WTC11 (cell line): ENCODE data around the gene AK3. TPM values are rescaled to one million over a fixed set of nuclear protein-coding genes. Genes with fewer than 3 reads are reported as not detected.

Experiments
- ATAC-seq: fragments of 200-7000 bp; cut with Tn5 transposase; 2 replicates; pipeline ENCODE4 v1.10.0; 2021; ENCODE audit warnings: mild to moderate bottlenecking, moderate library complexity
- CTCF ChIA-PET: fragments of 300-600 bp; sonication (Branson Sonifier 250); formaldehyde crosslinking; loops from one replicate; lab custom pipeline; 2021; ENCODE audit warnings: antibody characterized with exemption; lab: Charles Lee
- POLR2A ChIA-PET: fragments of 350-600 bp; sonication (Branson Sonifier 250); formaldehyde crosslinking; loops from one replicate; lab custom pipeline; 2021; ENCODE audit warnings: antibody characterized with exemption; lab: Charles Lee
- DNase-seq: peaks from one replicate; pipeline ENCODE4 v3.0.0; 2021; ENCODE audit warnings: low spot score
- H3K27ac Mint-ChIP-seq: 2 replicates; pipeline ENCODE4 v1.8.0; 2021; ENCODE audit warnings: mixed read lengths
- H3K27me3 Mint-ChIP-seq: 2 replicates; pipeline ENCODE4 v1.8.0; 2021; ENCODE audit warnings: low read depth, mild to moderate bottlenecking, moderate library complexity, mixed read lengths
- H3K36me3 Mint-ChIP-seq: 2 replicates; pipeline ENCODE4 v1.8.0; 2021; ENCODE audit warnings: mixed read lengths
- H3K4me1 Mint-ChIP-seq: 2 replicates; pipeline ENCODE4 v1.8.0; 2022; ENCODE audit warnings: mixed read lengths
- H3K4me3 Mint-ChIP-seq: 2 replicates; pipeline ENCODE4 v1.8.0; 2021; ENCODE audit warnings: mild to moderate bottlenecking, moderate library complexity, mixed read lengths
- H3K9me3 Mint-ChIP-seq: 2 replicates; pipeline ENCODE4 v1.8.0; 2021; ENCODE audit warnings: mixed read lengths
- CREB1 ChIP-seq: sonication (generic); formaldehyde crosslinking; IDR thresholded peaks from 2 replicates; pipeline ENCODE4 v1.8.0; 2023; ENCODE audit warnings: mild to moderate bottlenecking, missing genetic modification reagents
- CREM ChIP-seq: sonication (generic); formaldehyde crosslinking; IDR thresholded peaks from 2 replicates; pipeline ENCODE4 v1.8.1; 2022; ENCODE audit warnings: mild to moderate bottlenecking, missing genetic modification reagents, moderate library complexity
- ESRRA ChIP-seq: sonication (generic); formaldehyde crosslinking; IDR thresholded peaks from 2 replicates; pipeline ENCODE4 v1.8.1; 2022; ENCODE audit warnings: mild to moderate bottlenecking, missing genetic modification reagents, borderline replicate concordance
- JAZF1 ChIP-seq: fragments of 250-450 bp; sonication (Bioruptor Pico); IDR thresholded peaks from 2 replicates; pipeline ENCODE4 v1.9.0; 2021; ENCODE audit warnings: moderate library complexity, mild to moderate bottlenecking, inconsistent platforms
- JUN ChIP-seq: sonication (generic); formaldehyde crosslinking; IDR thresholded peaks from 2 replicates; pipeline ENCODE4 v1.8.0; 2023; ENCODE audit warnings: mild to moderate bottlenecking, missing genetic modification reagents
- NFATC4 ChIP-seq: fragments of 250-450 bp; sonication (Bioruptor Pico); IDR thresholded peaks from 2 replicates; pipeline ENCODE4 v1.9.0; 2021; ENCODE audit warnings: mild to moderate bottlenecking
- NFE2L1 ChIP-seq: sonication (generic); formaldehyde crosslinking; IDR thresholded peaks from 2 replicates; pipeline ENCODE4 v1.8.1; 2023; ENCODE audit warnings: missing genetic modification reagents
- SMAD3 ChIP-seq: sonication (generic); formaldehyde crosslinking; IDR thresholded peaks from 2 replicates; pipeline ENCODE4 v1.8.0; 2022; ENCODE audit warnings: missing genetic modification reagents, mild to moderate bottlenecking, borderline replicate concordance
- ZNF138 ChIP-seq: sonication (generic); formaldehyde crosslinking; conservative IDR thresholded peaks from 2 replicates; pipeline ENCODE4 v1.8.1; 2022; ENCODE audit warnings: mild to moderate bottlenecking, moderate library complexity, missing genetic modification reagents
- ZNF317 ChIP-seq: sonication (generic); formaldehyde crosslinking; IDR thresholded peaks from 2 replicates; pipeline ENCODE4 v1.8.1; 2023; ENCODE audit warnings: low read depth, mild to moderate bottlenecking, moderate library complexity, missing genetic modification reagents, borderline replicate concordance
- ZNF671 ChIP-seq: fragments of 250-450 bp; sonication (Bioruptor Pico); IDR thresholded peaks from 2 replicates; pipeline ENCODE4 v1.8.0; 2021; ENCODE audit warnings: mild to moderate bottlenecking
- total RNA-seq: library from RNA; stranded (reverse); gene quantifications from 3 replicates; pipeline ENCODE4 v1.2.3, GENCODE V29; 2021
- TF ChIP-seq, protein P1 (sequence below): fragments of 250-450 bp; sonication (Bioruptor Pico); IDR thresholded peaks from 2 replicates; pipeline ENCODE4 v1.8.0; 2021; ENCODE audit warnings: mild to moderate bottlenecking
- TF ChIP-seq, protein P2 (sequence below): fragments of 200-600 bp; IDR thresholded peaks from 2 replicates; pipeline ENCODE4 v1.8.0; 2022; ENCODE audit warnings: antibody characterized with exemption
- TF ChIP-seq, protein P3 (sequence below): sonication (generic); formaldehyde crosslinking; IDR thresholded peaks from 2 replicates; pipeline ENCODE4 v1.8.0; 2022; ENCODE audit warnings: mild to moderate bottlenecking, missing genetic modification reagents
- TF ChIP-seq, protein P4 (sequence below): sonication (generic); formaldehyde crosslinking; conservative IDR thresholded peaks from 2 replicates; pipeline ENCODE4 v1.8.1; 2023; ENCODE audit warnings: mild to moderate bottlenecking, low read depth, missing genetic modification reagents, moderate library complexity
- TF ChIP-seq, protein P5 (sequence below): sonication (generic); formaldehyde crosslinking; IDR thresholded peaks from 2 replicates; pipeline ENCODE4 v1.8.1; 2022; ENCODE audit warnings: missing genetic modification reagents, borderline replicate concordance
- TF ChIP-seq, protein P6 (sequence below): sonication (generic); formaldehyde crosslinking; IDR thresholded peaks from 2 replicates; pipeline ENCODE4 v1.8.1; 2023; ENCODE audit warnings: mild to moderate bottlenecking, missing genetic modification reagents
- TF ChIP-seq, protein P7 (sequence below): sonication (generic); formaldehyde crosslinking; IDR thresholded peaks from 2 replicates; pipeline ENCODE4 v1.8.1; 2022; ENCODE audit warnings: mild to moderate bottlenecking, moderate library complexity, missing genetic modification reagents
- TF ChIP-seq, protein P8 (sequence below): fragments of 250-450 bp; sonication (Bioruptor Pico); IDR thresholded peaks from 2 replicates; pipeline ENCODE4 v1.9.0; 2021; ENCODE audit warnings: moderate library complexity, mild to moderate bottlenecking, inconsistent platforms, borderline replicate concordance

The AK3 gene
- total RNA-seq, 1 experiment from 2014 or later = 28.5 TPM

DNA sequence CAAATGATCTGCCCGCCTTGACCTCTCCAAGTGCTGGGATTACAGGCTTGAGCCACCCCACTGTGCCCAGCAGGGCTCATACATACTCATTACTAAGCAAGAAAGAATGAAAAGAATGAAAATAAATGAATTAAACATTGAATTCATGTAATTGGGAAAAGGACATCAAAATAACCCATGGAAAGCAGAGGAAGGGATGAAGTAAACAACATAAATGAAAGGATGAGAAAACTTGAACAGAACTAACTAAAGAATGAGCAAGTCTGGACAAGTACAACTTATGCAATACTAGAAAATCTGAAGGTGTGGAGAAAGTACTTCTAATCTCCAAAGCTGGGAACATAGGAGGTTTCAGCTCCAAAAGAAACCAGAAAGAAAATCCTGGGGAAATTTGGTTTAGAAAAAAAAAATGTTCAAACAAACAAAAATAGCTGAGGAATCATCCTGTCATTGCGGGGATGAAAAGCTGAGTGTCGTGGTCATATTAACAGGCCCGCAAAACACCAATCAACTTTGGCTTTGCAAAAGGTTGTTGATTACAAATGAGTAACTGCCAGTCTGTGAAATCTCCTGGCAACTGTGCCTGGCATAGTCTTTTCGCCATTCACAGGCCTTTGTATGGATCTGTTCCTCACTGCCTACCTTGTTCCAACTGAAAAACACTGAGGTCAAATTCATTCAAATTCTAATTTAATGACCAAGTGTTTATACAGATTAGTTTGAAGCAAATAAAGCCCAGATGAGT lies 2.3 kb upstream of the AK3 start:
- peak; percentile 18 for DNase-seq
- ATAC-seq = no peak
- CTCF ChIA-PET = interaction anchor here (0.7 to 3.8 kb wide), 4 partner anchors 16 to 649 kb away, joined by 3 to 19 read pairs (median 6); partner anchors contain the start of gene SPATA6L
- Mint-ChIP-seq H3K4me3 (peak overlapping the region; percentile 78), H3K36me3 (no peaks in the 10 kb centered on the region), H3K27me3 (no peaks in the 10 kb centered on the region), H3K27ac (peak overlapping the region; percentile 57), H3K9me3 (peaks cover 6% of the 10 kb centered on the region; the same call in 1 of the 2 replicates), H3K4me1 (peaks cover 34% of the 10 kb centered on the region)
- TF ChIP-seq, protein P1, sequence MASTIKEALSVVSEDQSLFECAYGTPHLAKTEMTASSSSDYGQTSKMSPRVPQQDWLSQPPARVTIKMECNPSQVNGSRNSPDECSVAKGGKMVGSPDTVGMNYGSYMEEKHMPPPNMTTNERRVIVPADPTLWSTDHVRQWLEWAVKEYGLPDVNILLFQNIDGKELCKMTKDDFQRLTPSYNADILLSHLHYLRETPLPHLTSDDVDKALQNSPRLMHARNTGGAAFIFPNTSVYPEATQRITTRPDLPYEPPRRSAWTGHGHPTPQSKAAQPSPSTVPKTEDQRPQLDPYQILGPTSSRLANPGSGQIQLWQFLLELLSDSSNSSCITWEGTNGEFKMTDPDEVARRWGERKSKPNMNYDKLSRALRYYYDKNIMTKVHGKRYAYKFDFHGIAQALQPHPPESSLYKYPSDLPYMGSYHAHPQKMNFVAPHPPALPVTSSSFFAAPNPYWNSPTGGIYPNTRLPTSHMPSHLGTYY (CRISPR knock-in tag) = no peak
- no peak for TF ChIP-seq JAZF1 (CRISPR knock-in tag)
- POLR2A ChIA-PET = interaction anchor here (0.6 to 0.7 kb wide), 2 partner anchors 85 to 884 kb away, joined by 3 read pairs; no protein-coding TSS in a partner anchor

DNA sequence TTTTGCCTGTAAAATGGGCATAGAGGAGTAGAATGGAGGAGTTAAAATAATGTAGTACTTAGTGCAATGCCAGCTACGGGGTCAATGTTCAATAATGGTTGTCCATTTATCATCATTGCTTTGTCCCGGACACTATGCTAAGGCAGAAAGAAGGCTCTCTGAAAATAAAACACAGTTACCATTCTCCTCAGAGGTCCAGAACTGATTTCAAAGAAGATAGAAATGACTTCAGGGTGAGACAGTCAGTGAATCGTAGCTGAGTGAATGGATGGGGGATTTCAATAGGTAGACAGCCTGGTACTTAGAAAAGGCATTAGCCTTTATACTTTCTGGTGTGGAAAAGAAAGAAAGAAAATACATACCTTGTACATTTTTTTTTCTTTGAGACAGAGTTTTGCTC lies 1.2 kb upstream of the AK3 start:
- H3K4me1 Mint-ChIP-seq = peaks cover 34% of the 10 kb centered on the region
- POLR2A ChIA-PET = interaction anchor here (0.7 to 3.0 kb wide), 3 partner anchors 50 to 885 kb away, joined by 3 to 16 read pairs (median 7); partner anchors contain the start of gene RCL1
- H3K27ac Mint-ChIP-seq = no peak overlapping the region
- no peak for TF ChIP-seq SMAD3 (CRISPR knock-in tag)
- TF ChIP-seq, protein P2, sequence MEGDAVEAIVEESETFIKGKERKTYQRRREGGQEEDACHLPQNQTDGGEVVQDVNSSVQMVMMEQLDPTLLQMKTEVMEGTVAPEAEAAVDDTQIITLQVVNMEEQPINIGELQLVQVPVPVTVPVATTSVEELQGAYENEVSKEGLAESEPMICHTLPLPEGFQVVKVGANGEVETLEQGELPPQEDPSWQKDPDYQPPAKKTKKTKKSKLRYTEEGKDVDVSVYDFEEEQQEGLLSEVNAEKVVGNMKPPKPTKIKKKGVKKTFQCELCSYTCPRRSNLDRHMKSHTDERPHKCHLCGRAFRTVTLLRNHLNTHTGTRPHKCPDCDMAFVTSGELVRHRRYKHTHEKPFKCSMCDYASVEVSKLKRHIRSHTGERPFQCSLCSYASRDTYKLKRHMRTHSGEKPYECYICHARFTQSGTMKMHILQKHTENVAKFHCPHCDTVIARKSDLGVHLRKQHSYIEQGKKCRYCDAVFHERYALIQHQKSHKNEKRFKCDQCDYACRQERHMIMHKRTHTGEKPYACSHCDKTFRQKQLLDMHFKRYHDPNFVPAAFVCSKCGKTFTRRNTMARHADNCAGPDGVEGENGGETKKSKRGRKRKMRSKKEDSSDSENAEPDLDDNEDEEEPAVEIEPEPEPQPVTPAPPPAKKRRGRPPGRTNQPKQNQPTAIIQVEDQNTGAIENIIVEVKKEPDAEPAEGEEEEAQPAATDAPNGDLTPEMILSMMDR = no peak
- no peak for TF ChIP-seq ZNF671 (CRISPR knock-in tag)
- TF ChIP-seq ESRRA (CRISPR knock-in tag) = no peak
- TF ChIP-seq ZNF317 (CRISPR knock-in tag) = no peak
- TF ChIP-seq JUN (CRISPR knock-in tag) = no peak
- TF ChIP-seq, protein P3, sequence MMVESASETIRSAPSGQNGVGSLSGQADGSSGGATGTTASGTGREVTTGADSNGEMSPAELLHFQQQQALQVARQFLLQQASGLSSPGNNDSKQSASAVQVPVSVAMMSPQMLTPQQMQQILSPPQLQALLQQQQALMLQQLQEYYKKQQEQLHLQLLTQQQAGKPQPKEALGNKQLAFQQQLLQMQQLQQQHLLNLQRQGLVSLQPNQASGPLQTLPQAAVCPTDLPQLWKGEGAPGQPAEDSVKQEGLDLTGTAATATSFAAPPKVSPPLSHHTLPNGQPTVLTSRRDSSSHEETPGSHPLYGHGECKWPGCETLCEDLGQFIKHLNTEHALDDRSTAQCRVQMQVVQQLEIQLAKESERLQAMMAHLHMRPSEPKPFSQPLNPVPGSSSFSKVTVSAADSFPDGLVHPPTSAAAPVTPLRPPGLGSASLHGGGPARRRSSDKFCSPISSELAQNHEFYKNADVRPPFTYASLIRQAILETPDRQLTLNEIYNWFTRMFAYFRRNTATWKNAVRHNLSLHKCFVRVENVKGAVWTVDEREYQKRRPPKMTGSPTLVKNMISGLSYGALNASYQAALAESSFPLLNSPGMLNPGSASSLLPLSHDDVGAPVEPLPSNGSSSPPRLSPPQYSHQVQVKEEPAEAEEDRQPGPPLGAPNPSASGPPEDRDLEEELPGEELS = no peak
- no peak for TF ChIP-seq NFATC4 (CRISPR knock-in tag)
- no peak for TF ChIP-seq NFE2L1 (CRISPR knock-in tag)
- TF ChIP-seq, protein P4, sequence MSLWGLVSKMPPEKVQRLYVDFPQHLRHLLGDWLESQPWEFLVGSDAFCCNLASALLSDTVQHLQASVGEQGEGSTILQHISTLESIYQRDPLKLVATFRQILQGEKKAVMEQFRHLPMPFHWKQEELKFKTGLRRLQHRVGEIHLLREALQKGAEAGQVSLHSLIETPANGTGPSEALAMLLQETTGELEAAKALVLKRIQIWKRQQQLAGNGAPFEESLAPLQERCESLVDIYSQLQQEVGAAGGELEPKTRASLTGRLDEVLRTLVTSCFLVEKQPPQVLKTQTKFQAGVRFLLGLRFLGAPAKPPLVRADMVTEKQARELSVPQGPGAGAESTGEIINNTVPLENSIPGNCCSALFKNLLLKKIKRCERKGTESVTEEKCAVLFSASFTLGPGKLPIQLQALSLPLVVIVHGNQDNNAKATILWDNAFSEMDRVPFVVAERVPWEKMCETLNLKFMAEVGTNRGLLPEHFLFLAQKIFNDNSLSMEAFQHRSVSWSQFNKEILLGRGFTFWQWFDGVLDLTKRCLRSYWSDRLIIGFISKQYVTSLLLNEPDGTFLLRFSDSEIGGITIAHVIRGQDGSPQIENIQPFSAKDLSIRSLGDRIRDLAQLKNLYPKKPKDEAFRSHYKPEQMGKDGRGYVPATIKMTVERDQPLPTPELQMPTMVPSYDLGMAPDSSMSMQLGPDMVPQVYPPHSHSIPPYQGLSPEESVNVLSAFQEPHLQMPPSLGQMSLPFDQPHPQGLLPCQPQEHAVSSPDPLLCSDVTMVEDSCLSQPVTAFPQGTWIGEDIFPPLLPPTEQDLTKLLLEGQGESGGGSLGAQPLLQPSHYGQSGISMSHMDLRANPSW (CRISPR knock-in tag) = no peak
- no peak for TF ChIP-seq CREB1 (CRISPR knock-in tag)
- TF ChIP-seq ZNF138 (CRISPR knock-in tag) = no peak
- TF ChIP-seq CREM = no peak
- TF ChIP-seq, protein P5, sequence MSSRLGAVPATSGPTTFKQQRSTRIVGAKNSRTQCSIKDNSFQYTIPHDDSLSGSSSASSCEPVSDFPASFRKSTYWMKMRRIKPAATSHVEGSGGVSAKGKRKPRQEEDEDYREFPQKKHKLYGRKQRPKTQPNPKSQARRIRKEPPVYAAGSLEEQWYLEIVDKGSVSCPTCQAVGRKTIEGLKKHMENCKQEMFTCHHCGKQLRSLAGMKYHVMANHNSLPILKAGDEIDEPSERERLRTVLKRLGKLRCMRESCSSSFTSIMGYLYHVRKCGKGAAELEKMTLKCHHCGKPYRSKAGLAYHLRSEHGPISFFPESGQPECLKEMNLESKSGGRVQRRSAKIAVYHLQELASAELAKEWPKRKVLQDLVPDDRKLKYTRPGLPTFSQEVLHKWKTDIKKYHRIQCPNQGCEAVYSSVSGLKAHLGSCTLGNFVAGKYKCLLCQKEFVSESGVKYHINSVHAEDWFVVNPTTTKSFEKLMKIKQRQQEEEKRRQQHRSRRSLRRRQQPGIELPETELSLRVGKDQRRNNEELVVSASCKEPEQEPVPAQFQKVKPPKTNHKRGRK = no peak
- TF ChIP-seq, protein P6, sequence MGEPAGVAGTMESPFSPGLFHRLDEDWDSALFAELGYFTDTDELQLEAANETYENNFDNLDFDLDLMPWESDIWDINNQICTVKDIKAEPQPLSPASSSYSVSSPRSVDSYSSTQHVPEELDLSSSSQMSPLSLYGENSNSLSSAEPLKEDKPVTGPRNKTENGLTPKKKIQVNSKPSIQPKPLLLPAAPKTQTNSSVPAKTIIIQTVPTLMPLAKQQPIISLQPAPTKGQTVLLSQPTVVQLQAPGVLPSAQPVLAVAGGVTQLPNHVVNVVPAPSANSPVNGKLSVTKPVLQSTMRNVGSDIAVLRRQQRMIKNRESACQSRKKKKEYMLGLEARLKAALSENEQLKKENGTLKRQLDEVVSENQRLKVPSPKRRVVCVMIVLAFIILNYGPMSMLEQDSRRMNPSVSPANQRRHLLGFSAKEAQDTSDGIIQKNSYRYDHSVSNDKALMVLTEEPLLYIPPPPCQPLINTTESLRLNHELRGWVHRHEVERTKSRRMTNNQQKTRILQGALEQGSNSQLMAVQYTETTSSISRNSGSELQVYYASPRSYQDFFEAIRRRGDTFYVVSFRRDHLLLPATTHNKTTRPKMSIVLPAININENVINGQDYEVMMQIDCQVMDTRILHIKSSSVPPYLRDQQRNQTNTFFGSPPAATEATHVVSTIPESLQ (CRISPR knock-in tag) = no peak
- TF ChIP-seq, protein P7, sequence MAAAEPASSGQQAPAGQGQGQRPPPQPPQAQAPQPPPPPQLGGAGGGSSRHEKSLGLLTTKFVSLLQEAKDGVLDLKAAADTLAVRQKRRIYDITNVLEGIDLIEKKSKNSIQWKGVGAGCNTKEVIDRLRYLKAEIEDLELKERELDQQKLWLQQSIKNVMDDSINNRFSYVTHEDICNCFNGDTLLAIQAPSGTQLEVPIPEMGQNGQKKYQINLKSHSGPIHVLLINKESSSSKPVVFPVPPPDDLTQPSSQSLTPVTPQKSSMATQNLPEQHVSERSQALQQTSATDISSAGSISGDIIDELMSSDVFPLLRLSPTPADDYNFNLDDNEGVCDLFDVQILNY (CRISPR knock-in tag) = no peak
- TF ChIP-seq, protein P8, sequence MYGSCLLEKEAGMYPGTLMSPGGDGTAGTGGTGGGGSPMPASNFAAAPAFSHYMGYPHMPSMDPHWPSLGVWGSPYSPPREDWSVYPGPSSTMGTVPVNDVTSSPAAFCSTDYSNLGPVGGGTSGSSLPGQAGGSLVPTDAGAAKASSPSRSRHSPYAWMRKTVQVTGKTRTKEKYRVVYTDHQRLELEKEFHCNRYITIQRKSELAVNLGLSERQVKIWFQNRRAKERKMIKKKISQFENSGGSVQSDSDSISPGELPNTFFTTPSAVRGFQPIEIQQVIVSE (CRISPR knock-in tag) = no peak
- H3K36me3 Mint-ChIP-seq = no peaks in the 10 kb centered on the region
- no peaks in the 10 kb centered on the region for H3K27me3 Mint-ChIP-seq
- ATAC-seq = no peak
- H3K4me3 Mint-ChIP-seq = peak overlapping the region; percentile 78
- H3K9me3 Mint-ChIP-seq = peaks cover 6% of the 10 kb centered on the region; the same call in 1 of the 2 replicates
- CTCF ChIA-PET = interaction anchor here (1.0 to 3.8 kb wide), 4 partner anchors 8 to 77 kb away, joined by 3 to 19 read pairs (median 7); partner anchors contain the start of gene SPATA6L
- DNase-seq = no peak
